NCI-H1930 (cell line): Measurements from ENCODE around the gene ENO2.

Experiments used
- DNase-seq, 2 experiments: peaks; one replicate each; lab custom pipeline; 2025; lab: John Stamatoyannopoulos, UW

ENO2 gene

GRCh38 chr12:6932766-6933165 lies 18.4 kb downstream of the ENO2 start:
- DNase-seq = no peak

DNA sequence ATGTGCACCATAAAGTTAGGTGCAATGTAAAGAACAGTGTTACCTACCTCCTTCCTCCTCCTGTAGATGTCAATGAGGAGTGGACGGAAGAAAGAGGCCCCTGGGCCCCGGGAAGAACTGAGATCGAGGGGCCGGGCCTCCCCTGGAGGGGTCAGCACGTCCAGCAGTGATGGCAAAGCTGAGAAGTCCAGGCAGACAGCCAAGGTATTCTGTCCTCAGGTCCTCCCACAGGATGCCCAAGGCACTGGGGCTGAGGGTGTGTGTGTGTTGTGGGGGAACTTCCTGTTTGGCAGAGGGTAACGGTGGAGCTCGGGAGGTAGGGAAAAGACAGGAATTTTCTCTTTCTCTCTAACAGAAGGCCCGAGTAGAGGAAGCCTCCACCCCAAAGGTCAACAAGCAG lies 19.7 kb downstream of the ENO2 start:
- no peak for DNase-seq

DNA sequence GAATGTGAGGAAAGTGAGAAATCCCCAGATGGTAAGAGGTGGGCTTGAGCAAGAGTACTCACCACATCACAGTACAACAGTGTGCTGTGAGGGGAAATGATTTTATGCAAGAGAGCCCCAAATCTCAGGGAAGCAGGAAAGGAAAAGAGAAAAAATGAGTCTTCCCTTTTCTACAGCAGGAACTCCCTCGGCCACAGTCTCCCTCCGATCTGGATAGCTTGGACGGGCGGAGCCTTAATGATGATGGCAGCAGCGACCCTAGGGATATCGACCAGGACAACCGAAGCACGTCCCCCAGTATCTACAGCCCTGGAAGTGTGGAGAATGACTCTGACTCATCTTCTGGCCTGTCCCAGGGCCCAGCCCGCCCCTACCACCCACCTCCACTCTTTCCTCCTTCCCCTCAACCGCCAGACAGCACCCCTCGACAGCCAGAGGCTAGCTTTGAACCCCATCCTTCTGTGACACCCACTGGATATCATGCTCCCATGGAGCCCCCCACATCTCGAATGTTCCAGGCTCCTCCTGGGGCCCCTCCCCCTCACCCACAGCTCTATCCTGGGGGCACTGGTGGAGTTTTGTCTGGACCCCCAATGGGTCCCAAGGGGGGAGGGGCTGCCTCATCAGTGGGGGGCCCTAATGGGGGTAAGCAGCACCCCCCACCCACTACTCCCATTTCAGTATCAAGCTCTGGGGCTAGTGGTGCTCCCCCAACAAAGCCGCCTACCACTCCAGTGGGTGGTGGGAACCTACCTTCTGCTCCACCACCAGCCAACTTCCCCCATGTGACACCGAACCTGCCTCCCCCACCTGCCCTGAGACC lies 21.2 kb downstream of the ENO2 start:
- DNase-seq = no peak

DNA sequence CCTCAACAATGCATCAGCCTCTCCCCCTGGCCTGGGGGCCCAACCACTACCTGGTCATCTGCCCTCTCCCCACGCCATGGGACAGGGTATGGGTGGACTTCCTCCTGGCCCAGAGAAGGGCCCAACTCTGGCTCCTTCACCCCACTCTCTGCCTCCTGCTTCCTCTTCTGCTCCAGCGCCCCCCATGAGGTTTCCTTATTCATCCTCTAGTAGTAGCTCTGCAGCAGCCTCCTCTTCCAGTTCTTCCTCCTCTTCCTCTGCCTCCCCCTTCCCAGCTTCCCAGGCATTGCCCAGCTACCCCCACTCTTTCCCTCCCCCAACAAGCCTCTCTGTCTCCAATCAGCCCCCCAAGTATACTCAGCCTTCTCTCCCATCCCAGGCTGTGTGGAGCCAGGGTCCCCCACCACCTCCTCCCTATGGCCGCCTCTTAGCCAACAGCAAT lies 21.8 kb downstream of the ENO2 start:
- no peak for DNase-seq

- peak; percentile 78 to 86 for DNase-seq
Measured at GRCh38 chr12:6936636-6937480, 22.5 kb downstream of the ENO2 start.

DNA sequence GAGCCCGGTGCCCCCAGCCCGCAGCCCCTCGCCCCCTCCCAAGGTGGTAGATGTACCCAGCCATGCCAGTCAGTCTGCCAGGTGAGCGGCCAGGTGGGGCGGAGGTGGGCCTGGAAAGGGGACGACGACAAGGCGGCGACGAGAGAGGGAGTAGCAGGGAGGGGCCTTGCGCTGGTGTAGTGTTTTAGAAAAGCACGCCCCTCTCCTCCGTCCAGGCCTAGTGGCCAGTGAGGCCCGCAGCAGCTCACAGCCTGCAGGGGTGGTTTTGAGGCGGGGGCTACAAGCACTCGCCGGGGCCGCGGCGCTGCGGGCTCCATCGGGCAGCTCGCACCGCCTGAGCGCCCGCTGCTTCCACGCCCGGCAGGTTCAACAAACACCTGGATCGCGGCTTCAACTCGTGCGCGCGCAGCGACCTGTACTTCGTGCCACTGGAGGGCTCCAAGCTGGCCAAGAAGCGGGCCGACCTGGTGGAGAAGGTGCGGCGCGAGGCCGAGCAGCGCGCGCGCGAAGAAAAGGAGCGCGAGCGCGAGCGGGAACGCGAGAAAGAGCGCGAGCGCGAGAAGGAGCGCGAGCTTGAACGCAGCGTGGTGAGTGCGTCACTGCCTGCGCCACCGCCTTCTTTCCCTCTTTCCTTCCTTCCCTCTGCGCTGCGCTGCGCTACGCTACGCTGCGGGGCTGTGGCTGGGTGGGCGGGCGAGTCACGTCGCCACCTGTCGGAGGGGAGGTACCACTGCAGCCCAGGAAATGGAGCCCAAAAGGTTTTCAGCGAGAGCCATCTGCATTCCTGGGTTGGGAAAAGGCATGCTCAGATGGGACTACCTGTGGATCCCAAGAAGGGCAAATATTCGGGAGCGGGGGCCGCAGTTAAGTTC lies 23.3 kb downstream of the ENO2 start:
- peak; percentile 95 to 98 for DNase-seq

DNA sequence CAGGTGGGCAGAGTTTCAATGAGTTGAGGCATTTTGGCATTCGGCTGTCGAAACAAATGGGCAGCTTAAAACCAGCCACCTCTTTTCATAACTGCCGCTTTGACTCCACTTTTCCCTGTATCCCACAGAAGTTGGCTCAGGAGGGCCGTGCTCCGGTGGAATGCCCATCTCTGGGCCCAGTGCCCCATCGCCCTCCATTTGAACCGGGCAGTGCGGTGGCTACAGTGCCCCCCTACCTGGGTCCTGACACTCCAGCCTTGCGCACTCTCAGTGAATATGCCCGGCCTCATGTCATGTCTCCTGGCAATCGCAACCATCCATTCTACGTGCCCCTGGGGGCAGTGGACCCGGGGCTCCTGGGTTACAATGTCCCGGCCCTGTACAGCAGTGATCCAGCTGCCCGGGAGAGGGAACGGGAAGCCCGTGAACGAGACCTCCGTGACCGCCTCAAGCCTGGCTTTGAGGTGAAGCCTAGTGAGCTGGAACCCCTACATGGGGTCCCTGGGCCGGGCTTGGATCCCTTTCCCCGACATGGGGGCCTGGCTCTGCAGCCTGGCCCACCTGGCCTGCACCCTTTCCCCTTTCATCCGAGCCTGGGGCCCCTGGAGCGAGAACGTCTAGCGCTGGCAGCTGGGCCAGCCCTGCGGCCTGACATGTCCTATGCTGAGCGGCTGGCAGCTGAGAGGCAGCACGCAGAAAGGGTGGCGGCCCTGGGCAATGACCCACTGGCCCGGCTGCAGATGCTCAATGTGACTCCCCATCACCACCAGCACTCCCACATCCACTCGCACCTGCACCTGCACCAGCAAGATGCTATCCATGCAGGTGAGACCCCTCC lies 24.2 kb downstream of the ENO2 start:
- no peak for DNase-seq

DNA sequence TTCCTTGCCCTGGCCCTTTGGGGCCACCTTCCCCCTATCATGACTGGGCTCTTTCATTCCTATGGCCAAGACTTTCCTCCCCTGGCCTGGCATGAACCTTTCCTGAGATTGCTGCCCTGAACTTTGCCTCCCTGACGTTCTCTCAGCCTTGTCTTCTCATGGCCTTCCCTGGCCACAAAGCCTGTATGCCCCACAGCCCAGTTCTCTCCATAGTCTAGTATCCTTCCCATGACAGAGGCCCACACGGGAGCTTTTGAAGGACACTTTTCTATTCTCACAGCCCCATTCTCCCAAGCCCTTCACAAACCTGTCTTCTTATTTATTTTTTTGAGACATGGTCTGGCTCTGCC lies 24.8 kb downstream of the ENO2 start:
- no peak for DNase-seq

DNA sequence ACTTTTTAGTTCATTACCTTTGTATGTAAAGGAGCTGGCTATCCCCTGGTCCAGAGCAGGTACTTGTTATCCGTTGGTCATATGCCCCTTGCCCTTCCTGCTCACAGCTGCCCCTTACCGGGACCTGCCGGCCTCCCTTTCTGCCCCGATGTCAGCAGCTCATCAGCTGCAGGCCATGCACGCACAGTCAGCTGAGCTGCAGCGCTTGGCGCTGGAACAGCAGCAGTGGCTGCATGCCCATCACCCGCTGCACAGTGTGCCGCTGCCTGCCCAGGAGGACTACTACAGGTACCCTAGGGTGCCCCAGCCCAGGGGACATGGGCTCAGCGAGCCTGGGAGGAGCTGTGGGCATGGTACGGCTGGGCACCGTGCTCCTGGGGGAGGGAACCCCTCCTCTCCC lies 26.9 kb downstream of the ENO2 start:
- DNase-seq = no peak

DNA sequence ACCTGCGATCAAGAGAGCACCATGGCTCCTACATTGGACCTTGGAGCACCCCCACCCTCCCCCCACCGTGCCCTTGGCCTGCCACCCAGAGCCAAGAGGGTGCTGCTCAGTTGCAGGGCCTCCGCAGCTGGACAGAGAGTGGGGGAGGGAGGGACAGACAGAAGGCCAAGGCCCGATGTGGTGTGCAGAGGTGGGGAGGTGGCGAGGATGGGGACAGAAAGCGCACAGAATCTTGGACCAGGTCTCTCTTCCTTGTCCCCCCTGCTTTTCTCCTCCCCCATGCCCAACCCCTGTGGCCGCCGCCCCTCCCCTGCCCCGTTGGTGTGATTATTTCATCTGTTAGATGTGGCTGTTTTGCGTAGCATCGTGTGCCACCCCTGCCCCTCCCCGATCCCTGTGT lies 27.4 kb downstream of the ENO2 start:
- DNase-seq = no peak

GRCh38 chr12:6942331-6942665 lies 27.9 kb downstream of the ENO2 start:
- DNase-seq = no peak

GRCh38 chr12:6943389-6943721 lies 29.0 kb downstream of the ENO2 start:
- DNase-seq = peak; percentile 88

GRCh38 chr12:6943722-6944380 lies 29.5 kb downstream of the ENO2 start, which contains the start of the genes C12orf57 and RNU7-1:
C12orf57 (plus strand) TSS chr12:6944022; CDS start chr12:6944122, 100 bp downstream.
RNU7-1 (plus strand) TSS chr12:6943816.
- peak; percentile 88 to 97 for DNase-seq

- DNase-seq = peak; percentile 94
Measured at GRCh38 chr12:6944381-6945186, 30.2 kb downstream of the ENO2 start.

GRCh38 chr12:6945613-6946012 lies 31.2 kb downstream of the ENO2 start:
- no peak for DNase-seq

DNA sequence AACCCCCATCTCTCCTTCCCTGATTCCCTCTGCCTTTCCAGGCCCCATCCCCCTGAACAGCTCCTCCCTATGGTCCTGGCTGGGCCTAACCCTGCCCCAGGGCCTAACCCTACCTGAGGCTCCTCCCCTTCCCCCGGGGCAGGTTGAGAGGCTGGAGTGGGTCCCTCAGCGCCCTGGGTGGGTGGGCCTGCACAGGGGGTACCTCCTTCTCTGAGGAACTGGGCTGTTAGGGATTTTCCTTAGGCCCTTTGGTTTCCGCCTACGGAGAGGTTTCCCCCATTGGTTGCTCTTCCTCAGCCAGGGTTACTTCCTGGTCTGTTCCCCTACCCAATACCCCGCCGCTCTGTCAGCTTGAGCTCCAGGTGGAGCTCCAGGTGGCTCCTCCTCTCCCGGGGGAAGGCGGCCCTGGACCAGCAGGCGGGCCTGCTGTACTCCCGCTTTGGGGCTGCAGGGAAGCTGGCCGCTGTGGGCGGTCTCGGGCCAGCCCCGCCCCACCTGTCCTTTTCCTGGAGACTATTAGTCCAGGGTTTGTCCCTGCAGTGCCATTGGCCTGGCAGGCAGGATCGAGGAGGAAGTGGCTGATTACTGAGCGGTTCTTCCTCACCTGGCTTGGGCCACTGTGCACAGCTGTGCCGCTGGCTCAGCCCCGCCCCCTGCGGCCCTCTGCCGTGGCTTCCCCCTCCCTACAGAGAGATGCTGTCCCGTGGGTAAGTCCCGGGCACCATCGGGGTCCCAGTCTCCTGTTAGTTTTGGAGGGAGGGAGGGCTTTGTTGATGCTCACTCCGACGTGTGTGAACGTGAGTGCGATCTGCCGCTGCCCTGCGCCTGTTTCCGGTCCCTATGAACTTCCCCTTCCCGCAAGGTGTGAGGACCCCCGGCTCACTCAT lies 31.9 kb downstream of the ENO2 start:
- DNase-seq = peak in 1 of 2 experiments; percentile 39

- no peak for DNase-seq
Measured at GRCh38 chr12:6946920-6947374, 32.6 kb downstream of the ENO2 start.

DNA sequence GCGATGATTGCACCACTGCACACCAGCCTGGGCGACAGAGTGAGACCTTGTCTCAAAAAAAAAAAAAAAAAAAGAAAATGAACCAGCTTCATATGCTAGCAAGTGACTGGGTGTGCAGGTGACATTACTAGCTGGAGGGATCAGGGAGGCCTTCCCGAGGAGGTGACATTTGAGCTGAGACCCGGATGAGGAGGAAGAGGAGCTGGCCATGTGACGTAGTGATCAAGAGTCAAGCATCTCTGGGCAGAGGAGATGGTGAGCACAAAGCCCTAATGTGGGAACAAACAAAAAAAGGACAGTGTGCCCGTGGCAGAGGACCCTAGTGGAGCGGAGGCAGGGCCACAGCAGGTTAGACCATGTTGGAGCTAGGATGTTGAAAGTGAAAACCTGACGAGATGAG lies 33.2 kb downstream of the ENO2 start:
- no peak for DNase-seq
